Endodermal cell (in vitro differentiated cells): Measurements from ENCODE around the gene ADGRL3. TPM values are rescaled to one million over a fixed set of nuclear protein-coding genes. Genes with fewer than 3 reads are reported as not detected.
"Not testable (repeated sequence)": the region's sequence is repeated elsewhere in the genome, so short reads cannot be mapped to it uniquely, and the experiment has no call there.

Experiments
- DNase-seq: peaks from one replicate; pipeline ENCODE4 v3.0.0-alpha.2; 2017
- H3K27ac ChIP-seq: 2 replicates; pipeline ENCODE4 v1.5.1; 2013; ENCODE audit warnings: mild to moderate bottlenecking, low read depth, low read length, moderate library complexity
- H3K27me3 ChIP-seq: 2 replicates; pipeline ENCODE4 v1.6.1; 2013; ENCODE audit warnings: mild to moderate bottlenecking, low read length, moderate library complexity; ENCODE audit not compliant: insufficient read depth, control insufficient read depth, poor library complexity, severe bottlenecking
- H3K36me3 ChIP-seq: 2 replicates; pipeline ENCODE4 v1.7.0; 2013; ENCODE audit warnings: mild to moderate bottlenecking, low read length, moderate library complexity; ENCODE audit not compliant: control insufficient read depth, insufficient read depth
- H3K4me1 ChIP-seq: one replicate; pipeline ENCODE4 v1.7.0; 2013; ENCODE audit warnings: low read length; ENCODE audit not compliant: control insufficient read depth, insufficient read depth
- H3K4me3 ChIP-seq: 2 replicates; pipeline ENCODE4 v1.5.1; 2013; ENCODE audit warnings: mild to moderate bottlenecking, low read length, moderate library complexity
- H3K9ac ChIP-seq: 2 replicates; pipeline ENCODE4 v1.6.1; 2013; ENCODE audit warnings: mild to moderate bottlenecking, low read length, moderate library complexity; ENCODE audit not compliant: poor library complexity, severe bottlenecking; ENCODE audit errors: extremely low read depth
- H3K9me3 ChIP-seq: 2 replicates; pipeline ENCODE4 v1.6.1; 2013; ENCODE audit warnings: mild to moderate bottlenecking, low read length, moderate library complexity; ENCODE audit not compliant: control insufficient read depth
- H3K27ac Mint-ChIP-seq: 2 replicates; pipeline ENCODE4 v1.8.0; 2020; ENCODE audit warnings: mixed read lengths
- H3K27me3 Mint-ChIP-seq: 2 replicates; pipeline ENCODE4 v1.8.0; 2021; ENCODE audit warnings: mild to moderate bottlenecking, mixed read lengths; ENCODE audit not compliant: insufficient read depth
- H3K36me3 Mint-ChIP-seq: 2 replicates; pipeline ENCODE4 v1.8.0; 2020; ENCODE audit warnings: low read depth, mixed read lengths
- H3K4me1 Mint-ChIP-seq: 2 replicates; pipeline ENCODE4 v1.8.0; 2020; ENCODE audit warnings: mixed read lengths
- H3K4me3 Mint-ChIP-seq: 2 replicates; pipeline ENCODE4 v1.8.0; 2020; ENCODE audit warnings: mild to moderate bottlenecking, moderate library complexity, mixed read lengths
- H3K9me3 Mint-ChIP-seq: 2 replicates; pipeline ENCODE4 v1.8.0; 2020; ENCODE audit warnings: mild to moderate bottlenecking, mixed read lengths
- CTCF ChIP-seq: fragments of 200-600 bp; sonication (generic); conservative IDR thresholded peaks from 2 replicates; pipeline ENCODE4 v1.5.0; 2021; ENCODE audit warnings: antibody characterized with exemption, mild to moderate bottlenecking
- WGBS, 2 experiments: methylation state at CpG; one replicate each; pipeline versions ENCODE4 v1.1.5 to v1.1.7; 2013; ENCODE audit warnings: missing lambda C conversion rate in 2 of 2, mixed read lengths in 1 of 2; ENCODE audit not compliant: insufficient coverage in 1 of 2, insufficient read length in 1 of 2; 5-methylcytosine and 5-hydroxymethylcytosine counted together
- total RNA-seq, 2 donors: library from RNA; stranded (reverse); fragmentation: NEBNext Ultra II Directional in 1 of 2; extraction: Animal tissue kit (Norgen Biotek cat#: 25700) in 1 of 2; gene quantifications; 2 replicates in 1 of 2; 3 replicates in 1 of 2; pipeline ENCODE4 v1.2.1, GENCODE V29; 2021

Gene ADGRL3
- total RNA-seq, 2 donors from 2014 or later = 9.9 to 10.3 TPM

DNA sequence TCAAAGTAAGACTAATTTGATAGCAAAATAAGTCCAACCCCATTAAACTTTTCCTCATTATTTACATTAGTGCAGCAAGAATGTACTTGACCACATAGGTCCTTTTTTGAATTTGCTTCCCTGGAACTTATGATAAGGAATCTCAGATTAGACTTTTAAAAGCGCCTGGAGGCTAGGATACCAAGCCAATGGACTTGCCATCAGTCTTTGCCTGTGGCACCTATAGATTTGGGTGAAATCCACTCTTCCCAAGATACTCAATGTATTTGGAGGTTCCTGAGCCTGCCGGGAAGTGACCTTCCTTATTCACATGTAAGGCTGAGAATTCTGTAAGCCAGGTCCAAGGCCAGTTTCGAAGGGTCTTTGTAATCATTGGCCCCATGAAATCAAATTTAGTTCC is 553.6 kb downstream of the ADGRL3 start:
- 92 to 94% methylated on average over 2 to 3 of the region's 3 CpGs for WGBS, 2 experiments
- Histone ChIP-seq H3K4me3 (no peak overlapping the region), H3K9ac (no peak overlapping the region), H3K27me3 (no peaks in the 10 kb centered on the region), H3K4me1 (no peaks in the 10 kb centered on the region), H3K36me3 (no peaks in the 10 kb centered on the region), H3K9me3 (no peaks in the 10 kb centered on the region), H3K27ac (no peak overlapping the region)
- Mint-ChIP-seq H3K4me1 (no peaks in the 10 kb centered on the region), H3K27me3 (no peaks in the 10 kb centered on the region), H3K9me3 (peaks cover 45% of the 10 kb centered on the region), H3K4me3 (no peak overlapping the region), H3K36me3 (peaks cover 2% of the 10 kb centered on the region), H3K27ac (no peak overlapping the region)
- TF ChIP-seq CTCF = no peak
- no peak for DNase-seq

GRCh38 chr4:61756937-61757336 is 556.8 kb downstream of the ADGRL3 start:
- not testable (repeated sequence) for H3K4me3 Mint-ChIP-seq, H3K4me1 Mint-ChIP-seq, H3K4me1 ChIP-seq, H3K4me3 ChIP-seq, H3K27ac ChIP-seq, H3K27me3 ChIP-seq, H3K9ac ChIP-seq, DNase-seq, H3K36me3 ChIP-seq, H3K27ac Mint-ChIP-seq, H3K27me3 Mint-ChIP-seq
- Mint-ChIP-seq H3K9me3 (peaks cover 65% of the 10 kb centered on the region), H3K36me3 (peaks cover 28% of the 10 kb centered on the region)
- H3K9me3 ChIP-seq = peaks cover 22% of the 10 kb centered on the region
- 96 to 98% methylated on average over 4 of the region's 5 CpGs for WGBS, 2 experiments

GRCh38 chr4:61757983-61758382 is 557.9 kb downstream of the ADGRL3 start:
- not testable (repeated sequence) for DNase-seq, H3K4me1 ChIP-seq, H3K36me3 ChIP-seq, H3K27me3 Mint-ChIP-seq, H3K27ac ChIP-seq, H3K4me3 Mint-ChIP-seq, H3K4me3 ChIP-seq, H3K9ac ChIP-seq, H3K4me1 Mint-ChIP-seq, H3K27ac Mint-ChIP-seq, H3K27me3 ChIP-seq
- peaks cover 28% of the 10 kb centered on the region for H3K36me3 Mint-ChIP-seq
- 91% methylated on average over 1 of the region's 1 CpG; no CpG with 5 or more reads in 1 of the 2 experiments for WGBS, 2 experiments
- H3K9me3 ChIP-seq = peaks cover 29% of the 10 kb centered on the region
- peaks cover 69% of the 10 kb centered on the region for H3K9me3 Mint-ChIP-seq

GRCh38 chr4:61758596-61758995 is 558.5 kb downstream of the ADGRL3 start:
- H3K27me3 ChIP-seq, H3K36me3 ChIP-seq, H3K27ac ChIP-seq, H3K4me3 ChIP-seq, DNase-seq, H3K4me1 Mint-ChIP-seq, H3K4me1 ChIP-seq, H3K4me3 Mint-ChIP-seq, H3K9ac ChIP-seq, H3K27me3 Mint-ChIP-seq, H3K27ac Mint-ChIP-seq: not testable (repeated sequence)
- peaks cover 29% of the 10 kb centered on the region for H3K9me3 ChIP-seq
- Mint-ChIP-seq H3K36me3 (peaks cover 28% of the 10 kb centered on the region), H3K9me3 (peaks cover 72% of the 10 kb centered on the region)
- 73 to 86% methylated on average over 1 of the region's 1 CpG for WGBS, 2 experiments

DNA sequence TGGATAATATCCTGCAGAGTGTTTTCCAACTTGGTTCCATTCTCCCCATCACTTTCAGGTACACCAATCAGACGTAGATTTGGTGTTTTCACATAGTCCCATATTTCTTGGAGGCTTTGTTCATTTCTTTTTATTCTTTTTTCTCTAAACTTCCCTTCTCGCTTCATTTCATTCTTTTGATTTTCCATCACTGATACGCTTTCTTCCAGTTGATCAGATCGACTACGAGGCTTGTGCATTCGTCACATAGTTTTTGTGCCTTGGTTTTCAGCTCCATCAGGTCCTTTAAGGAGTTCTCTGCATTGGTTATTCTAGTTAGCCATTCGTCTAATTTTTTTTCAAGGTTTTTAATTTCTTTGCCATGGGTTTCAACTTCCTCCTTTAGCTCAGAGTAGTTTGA is 559.1 kb downstream of the ADGRL3 start:
- not testable (repeated sequence) for H3K27ac ChIP-seq, H3K4me3 Mint-ChIP-seq, H3K9ac ChIP-seq, H3K4me3 ChIP-seq, H3K27me3 ChIP-seq, DNase-seq, H3K36me3 ChIP-seq, H3K4me1 Mint-ChIP-seq, H3K27ac Mint-ChIP-seq, H3K27me3 Mint-ChIP-seq, H3K4me1 ChIP-seq
- peaks cover 29% of the 10 kb centered on the region for H3K9me3 ChIP-seq
- H3K9me3 Mint-ChIP-seq = peaks cover 74% of the 10 kb centered on the region
- peaks cover 28% of the 10 kb centered on the region for H3K36me3 Mint-ChIP-seq
- 93 to 95% methylated on average over 6 of the region's 7 CpGs for WGBS, 2 experiments

- not testable (repeated sequence) for H3K27ac Mint-ChIP-seq, H3K4me3 ChIP-seq, H3K4me1 Mint-ChIP-seq, H3K4me3 Mint-ChIP-seq, H3K9ac ChIP-seq, H3K36me3 ChIP-seq, DNase-seq, H3K27ac ChIP-seq, H3K27me3 Mint-ChIP-seq, H3K27me3 ChIP-seq, H3K4me1 ChIP-seq
- Mint-ChIP-seq H3K9me3 (peaks cover 71% of the 10 kb centered on the region), H3K36me3 (peaks cover 28% of the 10 kb centered on the region)
- peaks cover 29% of the 10 kb centered on the region for H3K9me3 ChIP-seq
- 89 to 95% methylated on average over 4 of the region's 4 CpGs for WGBS, 2 experiments
Observed at GRCh38 chr4:61759885-61760284, 559.8 kb downstream of the ADGRL3 start.
